HG02852 (cell line): ENCODE measurements around the gene NUDT6.
"Not testable (repeated sequence)": the region's sequence is repeated elsewhere in the genome, so short reads cannot be mapped to it uniquely, and the experiment has no call there.

Experiments used
- ATAC-seq: cut with Tn5 transposase; IDR thresholded peaks from one replicate; pipeline ENCODE4 v1.9.1; 2021; ENCODE audit warnings: mild to moderate bottlenecking, moderate library complexity; ENCODE audit not compliant: unreplicated experiment

NUDT6 gene, protein sequence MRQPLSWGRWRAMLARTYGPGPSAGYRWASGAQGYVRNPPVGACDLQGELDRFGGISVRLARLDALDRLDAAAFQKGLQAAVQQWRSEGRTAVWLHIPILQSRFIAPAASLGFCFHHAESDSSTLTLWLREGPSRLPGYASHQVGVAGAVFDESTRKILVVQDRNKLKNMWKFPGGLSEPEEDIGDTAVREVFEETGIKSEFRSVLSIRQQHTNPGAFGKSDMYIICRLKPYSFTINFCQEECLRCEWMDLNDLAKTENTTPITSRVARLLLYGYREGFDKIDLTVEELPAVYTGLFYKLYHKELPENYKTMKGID

GRCh38 chr4:122921971-122922876 lies at the start of gene NUDT6:
TSS of gene NUDT6 (minus strand) at chr4:122922597. CDS start at chr4:122922572, 25 bp downstream.
- peak; percentile 72 for ATAC-seq

GRCh38 chr4:122968227-122968812 lies 45.9 kb upstream of the NUDT6 start:
- no peak for ATAC-seq

DNA sequence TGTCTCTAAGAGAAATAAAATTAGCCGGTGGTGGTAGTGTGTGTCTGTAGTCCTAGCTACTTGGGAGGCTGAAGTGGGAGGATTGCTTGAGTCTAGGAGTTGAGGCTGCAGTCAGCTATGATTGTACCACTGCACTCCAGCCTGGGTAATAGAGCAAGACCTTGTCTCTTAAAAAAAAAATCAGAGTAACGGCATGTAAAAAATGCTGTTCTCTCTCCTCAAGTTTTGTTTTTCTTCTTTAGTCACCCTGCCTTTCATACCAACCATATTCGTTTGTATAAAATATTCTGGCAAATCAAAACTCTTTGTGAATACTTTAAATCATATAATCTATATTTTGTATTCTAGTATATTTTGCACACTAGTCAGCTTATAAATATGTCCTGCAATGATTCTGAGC lies 44.8 kb upstream of the NUDT6 start:
- no peak for ATAC-seq

DNA sequence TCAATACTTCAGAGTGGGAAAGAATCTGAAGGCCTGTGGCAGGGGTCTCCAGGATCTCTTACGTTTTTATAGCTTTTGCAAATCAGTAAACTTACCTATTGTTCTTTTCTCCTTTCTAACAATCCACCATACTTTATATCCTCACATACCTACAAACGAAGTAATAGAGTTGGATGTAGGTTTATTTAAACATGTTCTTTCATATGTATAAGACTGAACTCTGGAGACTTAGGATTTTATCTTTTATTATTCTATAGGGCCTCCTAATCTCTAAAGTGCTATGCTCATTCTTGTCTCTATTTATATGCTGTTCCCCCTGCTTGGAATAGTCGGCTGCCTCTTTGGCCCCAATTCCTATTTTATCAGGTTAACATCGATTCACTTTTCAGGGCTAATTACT lies 43.8 kb upstream of the NUDT6 start:
- no peak for ATAC-seq

DNA sequence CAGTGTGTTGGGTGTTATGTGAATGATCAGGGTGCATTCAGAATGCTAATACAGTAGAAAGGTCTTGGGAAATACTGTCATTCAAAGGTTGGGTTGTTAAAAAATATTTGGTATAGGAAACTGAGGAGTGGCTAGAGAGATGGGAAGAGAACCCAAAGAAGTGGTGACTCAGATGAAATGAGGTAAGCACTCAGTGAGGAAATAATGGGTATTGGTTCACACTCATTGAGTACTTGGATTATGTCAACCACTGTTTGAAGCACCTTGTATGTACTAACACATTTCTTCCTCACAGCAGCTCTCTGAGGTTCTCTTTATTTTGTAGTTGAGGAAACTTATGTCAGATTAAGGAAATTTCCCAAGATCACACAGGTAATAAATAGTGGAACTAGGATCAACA lies 40.8 kb upstream of the NUDT6 start:
- ATAC-seq = no peak

- ATAC-seq = no peak
These were observed 38.2 kb upstream of the NUDT6 start for GRCh38 chr4:122960611-122961000.

- ATAC-seq = no peak
These were observed 37.7 kb upstream of the NUDT6 start for GRCh38 chr4:122959981-122960610.

DNA sequence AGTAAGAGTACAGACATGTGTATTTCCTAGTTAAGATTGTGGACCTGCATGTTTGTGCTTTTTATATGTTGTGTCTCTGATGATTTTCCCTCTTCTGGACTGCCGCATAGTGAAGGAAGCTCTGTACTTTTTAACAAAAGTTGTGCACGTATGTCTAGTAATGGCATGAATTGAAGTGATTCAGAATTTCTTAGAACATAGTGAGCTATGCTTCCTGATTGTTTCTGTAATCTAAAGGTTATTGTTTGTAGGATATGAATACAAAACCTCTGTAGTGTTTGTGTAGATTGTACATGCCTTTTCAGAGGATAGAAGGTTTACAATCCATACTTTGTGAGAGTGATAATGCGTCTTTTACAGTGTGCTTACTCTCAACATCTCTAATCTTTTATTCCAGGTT lies 37.0 kb upstream of the NUDT6 start:
- ATAC-seq = no peak

DNA sequence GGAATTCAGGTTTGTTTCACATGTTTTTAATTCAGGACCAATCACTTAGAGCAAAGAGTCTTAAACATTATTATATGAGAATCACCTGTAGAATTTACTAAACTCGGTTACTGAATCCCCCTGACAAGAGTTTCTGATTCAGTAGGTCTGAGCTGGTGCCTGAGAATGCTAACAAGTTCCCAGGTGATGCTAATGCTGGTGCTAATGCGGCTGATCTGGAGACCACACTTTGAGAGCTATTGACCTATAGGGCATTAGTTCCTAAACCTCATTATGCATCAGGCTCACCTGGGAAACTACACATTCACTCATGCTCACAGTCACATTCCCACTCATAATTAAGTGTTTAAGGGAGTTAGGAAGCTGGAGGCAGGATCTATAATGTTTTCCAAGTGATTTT lies 36.1 kb upstream of the NUDT6 start:
- ATAC-seq = no peak

- no peak for ATAC-seq
These were observed 31.5 kb upstream of the NUDT6 start for GRCh38 chr4:122953924-122954323.

- no peak for ATAC-seq
These were observed 29.6 kb upstream of the NUDT6 start for GRCh38 chr4:122952028-122952427.

DNA sequence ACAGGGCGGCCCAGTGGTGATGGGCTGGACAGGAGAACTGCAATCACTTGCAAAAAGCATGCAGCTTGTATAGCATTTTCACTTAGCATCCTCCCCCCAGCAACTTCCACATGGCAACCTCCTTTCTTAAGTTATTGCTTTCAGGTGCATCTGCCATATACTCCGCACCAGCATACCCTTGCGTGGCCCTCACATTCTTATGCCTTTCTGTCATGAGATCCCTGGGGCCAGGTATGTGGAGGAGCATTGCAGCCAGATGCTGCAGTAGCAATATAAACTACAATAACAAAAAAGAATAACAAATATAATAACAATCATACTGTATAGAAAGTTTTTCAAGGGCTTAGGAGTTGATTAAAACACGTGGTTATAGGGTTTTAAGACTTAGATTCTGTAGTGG lies 26.3 kb upstream of the NUDT6 start:
- ATAC-seq = no peak

DNA sequence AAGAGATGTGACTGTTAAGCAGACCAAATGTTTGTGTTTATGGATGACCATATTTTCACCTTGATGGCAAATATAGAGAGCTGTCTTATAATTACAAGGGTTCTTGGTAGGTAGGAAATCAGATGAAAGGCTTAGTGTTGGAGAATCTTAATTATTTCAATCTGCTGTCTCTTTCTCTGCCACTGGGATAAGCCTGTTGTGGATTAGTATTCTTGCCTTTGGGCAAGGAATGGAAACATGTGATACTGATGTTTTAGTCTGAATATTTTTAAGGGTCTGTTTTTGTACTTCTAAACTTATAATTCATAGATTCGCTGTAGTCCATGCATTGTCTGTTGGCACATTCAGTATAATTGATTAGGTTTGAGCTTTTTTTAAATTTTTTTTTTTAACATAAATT lies 23.7 kb upstream of the NUDT6 start:
- no peak for ATAC-seq

DNA sequence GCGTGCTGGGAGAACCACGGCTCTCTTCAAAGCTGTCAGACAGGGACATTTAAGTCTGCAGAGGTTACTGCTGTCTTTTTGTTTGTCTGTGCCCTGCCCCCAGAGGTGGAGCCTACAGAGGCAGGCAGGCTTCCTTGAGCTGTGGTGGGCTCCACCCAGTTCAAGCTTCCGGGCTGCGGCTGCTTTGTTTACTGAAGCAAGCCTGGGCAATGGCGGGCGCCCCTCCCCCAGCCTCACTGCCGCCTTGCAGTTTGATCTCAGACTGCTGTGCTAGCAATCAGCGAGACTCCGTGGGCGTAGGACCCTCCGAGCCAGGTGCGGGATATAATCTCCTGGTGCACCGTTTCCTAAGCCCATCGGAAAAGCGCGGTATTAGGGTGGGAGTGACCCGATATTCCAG lies 22.7 kb upstream of the NUDT6 start:
- ATAC-seq = not testable (repeated sequence)

DNA sequence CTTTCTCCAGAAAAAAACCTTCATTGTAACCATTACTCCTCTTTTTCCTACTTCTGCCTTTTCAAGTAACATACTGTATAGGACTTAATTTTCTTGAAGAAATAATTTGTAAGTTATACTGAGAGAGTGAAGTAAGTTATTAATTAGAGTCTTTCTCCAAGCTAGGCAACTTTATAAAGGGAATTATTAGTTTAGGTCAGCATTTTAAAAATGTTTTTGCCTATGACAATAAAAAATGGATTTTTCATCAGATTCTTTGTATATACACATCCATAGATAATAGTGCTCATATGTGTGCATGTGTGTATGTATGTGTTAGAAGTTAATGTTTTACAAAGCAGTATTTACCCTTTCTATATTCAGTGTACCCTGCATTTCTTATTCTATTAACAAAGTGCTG lies 10.4 kb upstream of the NUDT6 start:
- no peak for ATAC-seq

DNA sequence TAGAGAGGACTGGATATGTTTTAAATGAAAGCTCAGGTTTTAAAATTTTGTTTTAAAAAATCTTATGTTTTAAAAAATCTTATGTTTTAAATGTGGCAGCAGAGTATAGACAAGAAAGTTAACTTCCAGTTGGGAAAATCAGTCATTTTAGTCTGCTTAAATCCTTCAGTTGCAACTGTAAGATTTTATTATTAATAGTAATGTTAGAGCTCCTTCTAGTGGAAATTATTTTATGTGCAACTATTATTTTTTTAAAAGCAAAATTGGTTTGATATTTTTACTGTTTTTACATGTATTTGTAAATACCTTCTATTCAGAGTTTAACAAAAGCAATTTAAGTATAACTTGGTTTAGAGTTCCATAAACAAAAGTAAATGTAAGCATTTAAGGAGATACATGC lies 8.5 kb upstream of the NUDT6 start:
- ATAC-seq = no peak

DNA sequence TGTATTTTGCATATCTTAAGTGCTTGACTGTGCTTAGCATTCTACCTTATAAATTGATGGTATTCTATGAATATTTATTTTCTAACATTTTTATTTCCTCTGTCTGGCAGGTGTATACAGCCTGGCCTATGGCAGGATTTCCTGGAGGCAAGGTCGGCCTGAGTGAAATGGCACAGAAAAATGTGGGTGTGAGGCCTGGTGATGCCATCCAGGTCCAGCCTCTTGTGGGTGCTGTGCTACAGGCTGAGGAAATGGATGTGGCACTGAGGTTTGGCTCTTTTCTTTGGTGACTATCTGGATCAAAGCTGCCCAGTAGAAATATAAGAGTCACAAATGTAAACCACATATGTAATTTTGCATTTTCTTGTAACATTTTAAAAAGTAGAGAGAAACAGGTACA lies 6.5 kb upstream of the NUDT6 start:
- no peak for ATAC-seq

DNA sequence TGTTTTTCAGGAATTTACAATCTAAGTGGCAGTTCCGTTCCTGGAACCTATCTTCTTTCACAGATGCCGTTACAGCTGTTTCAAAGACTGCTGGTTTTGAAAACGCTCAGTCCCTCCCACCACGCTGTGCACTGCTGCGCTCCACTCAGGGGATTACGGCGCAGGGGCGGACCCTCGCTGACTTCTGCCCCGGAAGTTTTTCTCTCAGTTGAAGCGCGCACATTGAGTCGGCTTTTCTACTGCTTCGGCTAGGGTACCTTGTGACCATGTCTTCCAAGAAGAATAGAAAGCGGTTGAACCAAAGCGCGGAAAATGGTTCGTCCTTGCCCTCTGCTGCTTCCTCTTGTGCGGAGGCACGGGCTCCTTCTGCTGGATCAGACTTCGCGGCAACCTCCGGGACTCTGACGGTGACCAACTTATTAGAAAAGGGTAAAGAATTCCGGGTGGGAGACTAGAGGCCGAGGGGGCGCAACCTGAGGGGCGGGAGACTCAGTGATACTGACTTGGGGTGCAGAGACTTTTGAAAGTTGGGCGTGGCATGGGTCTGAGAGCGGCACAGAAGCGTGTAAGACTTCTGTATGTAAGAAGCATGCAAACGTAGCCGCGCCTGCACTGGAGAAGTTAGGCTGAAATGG lies 597 bp upstream of the NUDT6 start:
- ATAC-seq = peak; percentile 96

DNA sequence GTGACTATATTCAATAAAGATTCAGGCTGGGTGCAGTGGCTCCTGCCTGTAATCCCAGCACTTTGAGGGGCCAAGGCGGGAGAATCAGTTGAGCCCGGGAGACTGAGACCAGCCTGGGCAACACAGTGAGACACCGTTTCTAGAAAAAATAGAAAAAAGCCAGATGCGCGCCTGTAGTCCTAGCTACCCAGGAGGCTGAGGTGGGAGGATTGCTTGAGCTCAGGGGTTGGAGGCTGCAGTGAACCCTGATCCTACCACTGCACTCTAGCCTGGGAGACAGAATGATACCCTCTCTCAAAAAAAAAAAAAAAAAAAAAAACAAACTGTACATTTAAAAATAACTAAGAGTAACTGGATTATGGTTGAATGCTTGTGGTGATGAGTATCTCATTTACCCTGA lies 1.1 kb downstream of the NUDT6 start:
- ATAC-seq = no peak

- ATAC-seq = no peak
These were observed 1.9 kb downstream of the NUDT6 start for GRCh38 chr4:122920473-122920872.

GRCh38 chr4:122917731-122918130 lies 4.7 kb downstream of the NUDT6 start:
- no peak for ATAC-seq
